H1 (cell line): ENCODE results near the gene VAX1. TPM values are rescaled to one million over a fixed set of nuclear protein-coding genes. Genes with fewer than 3 reads are reported as not detected.
A peak's percentile ranks its signal among the peaks of the same experiment; 100 is the strongest.
"Not testable (repeated sequence)": the region's sequence is repeated elsewhere in the genome, so short reads cannot be mapped to it uniquely, and the experiment has no call there.

Source experiments
- CTCF ChIA-PET: fragments of 300-600 bp; sonication (Branson Sonifier 250); formaldehyde crosslinking; loops from one replicate; lab custom pipeline; 2021; ENCODE audit not compliant: partially characterized antibody; lab: Charles Lee
- POLR2A ChIA-PET: fragments of 300-600 bp; sonication (Branson Sonifier 250); formaldehyde crosslinking; loops from one replicate; lab custom pipeline; 2021; ENCODE audit warnings: inconsistent platforms; ENCODE audit not compliant: partially characterized antibody; lab: Charles Lee
- DNase-seq, 2 experiments: peaks; one replicate each; pipeline versions ENCODE4 v3.0.0 to v3.0.0-alpha.2; 2010 to 2022; ENCODE audit warnings: low spot score in 2 of 2, low read depth in 1 of 2, mixed read lengths in 1 of 2
- FAIRE-seq: peaks from 2 replicates; lab custom pipeline; 2011; peaks lifted over from hg19 to GRCh38; lab: Jason Lieb, UNC
- H2AFZ ChIP-seq: 2 replicates; pipeline ENCODE4 v1.8.1; 2012; ENCODE audit warnings: low read length, inconsistent platforms
- H2AK5ac ChIP-seq: 2 replicates; pipeline ENCODE4 v1.6.1; 2013; ENCODE audit warnings: low read depth, low read length
- H2BK120ac ChIP-seq: replicated peaks from 2 replicates; pipeline ENCODE3; 2013; ENCODE audit warnings: low read depth, low read length, inconsistent platforms
- H2BK12ac ChIP-seq: 2 replicates; pipeline ENCODE4 v1.6.1; 2013; ENCODE audit warnings: low read depth, low read length
- H2BK15ac ChIP-seq: 2 replicates; pipeline ENCODE4 v1.6.1; 2013; ENCODE audit warnings: low read length
- H2BK20ac ChIP-seq: 2 replicates; pipeline ENCODE4 v1.6.1; 2013; ENCODE audit warnings: low read length
- H2BK5ac ChIP-seq: 2 replicates; pipeline ENCODE4 v1.6.1; 2013; ENCODE audit warnings: low read depth, low read length
- H3K14ac ChIP-seq: 2 replicates; pipeline ENCODE4 v1.6.1; 2013; ENCODE audit warnings: inconsistent platforms; ENCODE audit not compliant: insufficient read length
- H3K18ac ChIP-seq: 2 replicates; pipeline ENCODE4 v1.6.1; 2013; ENCODE audit warnings: low read length; ENCODE audit errors: extremely low read depth
- H3K23ac ChIP-seq: 2 replicates; pipeline ENCODE4 v1.6.1; 2013; ENCODE audit warnings: inconsistent platforms; ENCODE audit not compliant: insufficient read length
- H3K23me2 ChIP-seq: 2 replicates; pipeline ENCODE4 v1.6.1; 2013; ENCODE audit warnings: low read depth, low read length
- H3K27ac ChIP-seq: 2 replicates; pipeline ENCODE4 v1.6.1; 2011; ENCODE audit warnings: low read depth, low read length, inconsistent platforms
- H3K27me3 ChIP-seq, 4 experiments: replicated peaks in 1 of 4; 1 replicate in 1 of 4; 2 replicates in 3 of 4; pipeline versions ENCODE4 v1.6.1 to v1.8.1; 2011 to 2013; ENCODE audit warnings: low read length in 3 of 4, mild to moderate bottlenecking in 3 of 4, inconsistent platforms in 2 of 4, mixed read lengths in 2 of 4, moderate library complexity in 1 of 4; ENCODE audit not compliant: control insufficient read depth in 3 of 4, insufficient read depth in 3 of 4; ENCODE audit errors: extremely low read depth in 1 of 4
- H3K36me3 ChIP-seq, 4 experiments: 2 replicates each; pipeline versions ENCODE4 v1.6.1 to v1.8.1; 2011 to 2013; ENCODE audit warnings: mild to moderate bottlenecking in 4 of 4, low read length in 3 of 4, moderate library complexity in 2 of 4, control low read depth in 1 of 4, inconsistent platforms in 1 of 4; ENCODE audit not compliant: insufficient read depth in 4 of 4, control insufficient read depth in 2 of 4
- H3K4ac ChIP-seq: replicated peaks from 2 replicates; pipeline ENCODE3; 2013; ENCODE audit warnings: low read length, low read depth, mixed read lengths, inconsistent platforms; ENCODE audit not compliant: insufficient read length
- H3K4me1 ChIP-seq, 4 experiments: replicated peaks in 1 of 4; 1 replicate in 1 of 4; 2 replicates in 3 of 4; pipeline versions ENCODE4 v1.6.1 to v1.8.1; 2011 to 2013; ENCODE audit warnings: low read length in 3 of 4, inconsistent platforms in 2 of 4, mixed read lengths in 1 of 4; ENCODE audit not compliant: insufficient read depth in 4 of 4, control insufficient read depth in 3 of 4
- H3K4me2 ChIP-seq, 2 experiments: 2 replicates each; pipeline versions ENCODE4 v1.6.1 to v1.8.1; 2011 to 2013; ENCODE audit warnings: low read depth in 2 of 2, low read length in 2 of 2, control low read depth in 1 of 2, inconsistent platforms in 1 of 2, mild to moderate bottlenecking in 1 of 2; ENCODE audit not compliant: insufficient read depth in 1 of 2
- H3K4me3 ChIP-seq, 4 experiments: fragments of 200-600, 300-600 bp in 1 of 4; sonication (generic), shearing (Covaris generic), sonication (Bioruptor Twin) in 1 of 4; 2 replicates each; pipeline versions ENCODE4 v1.5.1 to v1.8.1; 2011 to 2016; ENCODE audit warnings: low read length in 4 of 4, low read depth in 3 of 4, control low read depth in 2 of 4, inconsistent platforms in 2 of 4, mild to moderate bottlenecking in 2 of 4, mixed read lengths in 1 of 4, moderate library complexity in 1 of 4; ENCODE audit not compliant: insufficient read depth in 2 of 4; ENCODE audit errors: extremely low read depth in 1 of 4
- H3K56ac ChIP-seq: replicated peaks from 2 replicates; pipeline ENCODE3; 2013; ENCODE audit warnings: low read depth, mild to moderate bottlenecking, mixed read lengths, low read length, inconsistent platforms; ENCODE audit not compliant: insufficient read length
- H3K79me1 ChIP-seq: 2 replicates; pipeline ENCODE4 v1.6.1; 2013; ENCODE audit warnings: low read depth, low read length, control low read depth
- H3K79me2 ChIP-seq, 2 experiments: 2 replicates each; pipeline versions ENCODE4 v1.6.1 to v1.8.1; 2012 to 2013; ENCODE audit warnings: low read length in 2 of 2, mild to moderate bottlenecking in 2 of 2, inconsistent platforms in 1 of 2; ENCODE audit not compliant: insufficient read depth in 2 of 2, control insufficient read depth in 1 of 2
- H3K9ac ChIP-seq, 4 experiments: replicated peaks in 1 of 4; 1 replicate in 1 of 4; 2 replicates in 3 of 4; pipeline versions ENCODE4 v1.6.1 to v1.8.1; 2011 to 2013; ENCODE audit warnings: low read depth in 3 of 4, low read length in 3 of 4, control low read depth in 2 of 4, mild to moderate bottlenecking in 2 of 4, moderate library complexity in 2 of 4, inconsistent platforms in 1 of 4; ENCODE audit errors: extremely low read depth in 1 of 4
- H3K9me3 ChIP-seq, 2 experiments: 2 replicates each; pipeline versions ENCODE4 v1.6.1 to v1.8.1; 2012 to 2013; ENCODE audit warnings: mild to moderate bottlenecking in 2 of 2, moderate library complexity in 2 of 2, control low read depth in 1 of 2, inconsistent platforms in 1 of 2, low read depth in 1 of 2, low read length in 1 of 2, mixed read lengths in 1 of 2; ENCODE audit not compliant: insufficient read depth in 2 of 2
- H4K20me1 ChIP-seq, 2 experiments: replicated peaks in 1 of 2; 2 replicates each; pipeline versions ENCODE3 to v1.8.1; 2011 to 2013; ENCODE audit warnings: inconsistent platforms in 2 of 2, low read length in 2 of 2, mild to moderate bottlenecking in 1 of 2; ENCODE audit not compliant: insufficient read depth in 2 of 2, control insufficient read depth in 1 of 2
- H4K5ac ChIP-seq: 2 replicates; pipeline ENCODE4 v1.6.1; 2013; ENCODE audit warnings: low read length, low read depth, mixed read lengths, inconsistent platforms; ENCODE audit not compliant: insufficient read length
- H4K8ac ChIP-seq: 2 replicates; pipeline ENCODE4 v1.8.0; 2013; ENCODE audit warnings: mild to moderate bottlenecking, moderate library complexity, low read length, inconsistent platforms; ENCODE audit not compliant: insufficient read depth; ENCODE audit errors: extremely low read depth
- H4K91ac ChIP-seq: replicated peaks from 2 replicates; pipeline ENCODE3; 2013; ENCODE audit warnings: low read length, mixed read lengths, inconsistent platforms; ENCODE audit not compliant: insufficient read length
- KDM4A ChIP-seq: IDR thresholded peaks from one replicate; pipeline ENCODE4 v1.7.1; 2012; ENCODE audit warnings: low read depth, mild to moderate bottlenecking, moderate library complexity, low read length, inconsistent platforms; ENCODE audit not compliant: severe bottlenecking
- WGBS, 2 experiments: shearing (Covaris generic) in 1 of 2; methylation state at CpG; one replicate each; pipeline versions ENCODE4 v1.1.6 to v1.1.7; 2013 to 2015; ENCODE audit warnings: low lambda C conversion rate in 2 of 2, mixed read lengths in 2 of 2, inconsistent platforms in 1 of 2, low coverage in 1 of 2, missing lambda C conversion rate in 1 of 2; ENCODE audit not compliant: insufficient replicate concordance in 2 of 2, insufficient coverage in 1 of 2, insufficient read length in 1 of 2; ENCODE audit errors: extremely low coverage in 1 of 2, missing lambda C conversion rate in 1 of 2; 5-methylcytosine and 5-hydroxymethylcytosine counted together
- polyA plus RNA-seq, 7 experiments: library from polyadenylated mRNA; depleted of rRNA in 3 of 7; stranded (reverse) in 5 of 7; unstranded in 2 of 7; fragments of >200 nt in 5 of 7; fragments of 200-250 nt in 2 of 7; gene quantifications; 1 replicate in 5 of 7; 2 replicates in 1 of 7; 4 replicates in 1 of 7; pipeline versions ENCODE4 v1.2.1 to v1.2.3, GENCODE V29; 2011 to 2013; ENCODE audit warnings: missing spikeins in 2 of 7, mixed read lengths in 2 of 7
- total RNA-seq: library from RNA; stranded (reverse); fragmentation: NEBNext Ultra II Directional; extraction: Animal tissue kit (Norgen Biotek cat#: 25700); gene quantifications from 2 replicates; pipeline ENCODE4 v1.2.1, GENCODE V29; 2021

Gene VAX1
- total and polyA plus RNA-seq, 2 of the 8 experiments (the other 6 are each of a cell fraction or from before 2014, with no cell fraction given): not detected

GRCh38 chr10:117084421-117085246, 53.4 kb downstream of the VAX1 start:
- not testable (repeated sequence) for H4K5ac ChIP-seq, H4K8ac ChIP-seq, H3K14ac ChIP-seq, H3K36me3 ChIP-seq, H4K20me1 ChIP-seq, H3K27me3 ChIP-seq
- peak overlapping the region in 1 of 4 experiments; percentile 8; a peak in 1 of 7 replicates for H3K9ac ChIP-seq
- peak; percentile 39 for TF ChIP-seq KDM4A
- TF ChIP-seq, all 59 proteins: peak for 1; not testable (repeated sequence) for 58
- H3K23ac ChIP-seq, FAIRE-seq, H3K4me1 ChIP-seq, H2AK5ac ChIP-seq, POLR2A ChIA-PET, H3K56ac ChIP-seq, H3K79me1 ChIP-seq, H2BK120ac ChIP-seq, H2BK20ac ChIP-seq, H3K79me2 ChIP-seq, H3K9me3 ChIP-seq, H2AFZ ChIP-seq, H2BK15ac ChIP-seq, H3K18ac ChIP-seq, H4K91ac ChIP-seq, H3K27ac ChIP-seq, H2BK5ac ChIP-seq, H3K4ac ChIP-seq, H3K23me2 ChIP-seq, H2BK12ac ChIP-seq: not testable (repeated sequence)
- CTCF ChIA-PET: interaction anchor here (0.8 to 1.9 kb wide), 5 partner anchors 28 to 297 kb away, joined by 3 to 6 read pairs (median 4); no protein-coding TSS in a partner anchor
- 52% methylated on average over 31 of the region's 31 CpGs; no CpG with 5 or more reads in 1 of the 2 experiments for WGBS, 2 experiments
- Histone ChIP-seq H3K4me2 (peak overlapping the region; percentile 19 to 44; a peak in 3 of 4 replicates), H3K4me3 (peak overlapping the region in 2 of 4 experiments; percentile 47 to 49; a peak in 5 of 8 replicates)
- DNase-seq: peak in 1 of 2 experiments; percentile 63
